GM10248 (cell line): Measurements from ENCODE around the gene PPP2R2C.

Experiments used
- CTCF ChIA-PET: fragments of 300-600 bp; sonication (Branson Sonifier 250); formaldehyde crosslinking; extraction: SDS; loops from one replicate; lab custom pipeline; 2021; ENCODE audit warnings: antibody characterized with exemption; lab: Yijun Ruan, JAX
- POLR2A ChIA-PET: fragments of 350-650 bp; sonication (Branson Sonifier 250); formaldehyde crosslinking; extraction: SDS; loops from one replicate; lab custom pipeline; 2020; ENCODE audit warnings: antibody characterized with exemption; lab: Yijun Ruan, JAX
- DNase-seq: peaks from one replicate; pipeline ENCODE4 v3.0.0; 2012; ENCODE audit errors: extremely low spot score
- CTCF ChIP-seq: IDR thresholded peaks from 2 replicates; pipeline ENCODE4 v1.5.1; 2012; ENCODE audit warnings: mild to moderate bottlenecking, low read depth; ENCODE audit errors: extremely low read depth, missing control alignments, control extremely low read depth

Gene PPP2R2C

GRCh38 chr4:6491235-6491634 lies 18.8 kb upstream of the PPP2R2C start:
- ChIA-PET CTCF (no interaction called here), POLR2A (no interaction called here)
- no peak for TF ChIP-seq CTCF
- no peak for DNase-seq

GRCh38 chr4:6489927-6490326 lies 17.5 kb upstream of the PPP2R2C start:
- ChIA-PET POLR2A (no interaction called here), CTCF (no interaction called here)
- no peak for TF ChIP-seq CTCF
- DNase-seq, result no peak

GRCh38 chr4:6487466-6487865 lies 15.1 kb upstream of the PPP2R2C start:
- ChIA-PET CTCF (no interaction called here), POLR2A (no interaction called here)
- no peak for DNase-seq
- no peak for TF ChIP-seq CTCF

GRCh38 chr4:6480534-6481088 lies 8.2 kb upstream of the PPP2R2C start:
- POLR2A ChIA-PET, result no interaction called here
- DNase-seq, result no peak
- CTCF ChIA-PET, result no interaction called here
- TF ChIP-seq CTCF, result no peak

- no peak for TF ChIP-seq CTCF
- CTCF ChIA-PET, result interaction anchor here (0.8 kb wide), 1 partner anchor 32 kb away, joined by 3 read pairs; no protein-coding TSS in a partner anchor
- POLR2A ChIA-PET, result no interaction called here
- no peak for DNase-seq
Measured at GRCh38 chr4:6478546-6479220, 6.3 kb upstream of the PPP2R2C start.

- TF ChIP-seq CTCF, result no peak
- DNase-seq, result no peak
- CTCF ChIA-PET, result no interaction called here
- POLR2A ChIA-PET, result no interaction called here
Measured at GRCh38 chr4:6476893-6477292, 4.5 kb upstream of the PPP2R2C start.
